ENCODE data around the gene LTBP1.

The LTBP1 gene

GRCh38 chr2:33122726-33123125 lies 176.0 kb downstream of the LTBP1 start:
- no peak for DNase-seq

- no peak for DNase-seq
Measured at GRCh38 chr2:33123216-33123615, 176.5 kb downstream of the LTBP1 start.

GRCh38 chr2:33126552-33126951 lies 179.8 kb downstream of the LTBP1 start:
- DNase-seq: no peak

GRCh38 chr2:33126958-33127357 lies 180.2 kb downstream of the LTBP1 start:
- DNase-seq: no peak

- DNase-seq: no peak
Measured at GRCh38 chr2:33129263-33130053, 182.7 kb downstream of the LTBP1 start.

- DNase-seq: no peak
Measured at GRCh38 chr2:33130054-33130447, 183.3 kb downstream of the LTBP1 start.

GRCh38 chr2:33130544-33130943 lies 183.8 kb downstream of the LTBP1 start:
- no peak for DNase-seq

- DNase-seq: no peak
Measured at GRCh38 chr2:33131111-33131510, 184.4 kb downstream of the LTBP1 start.

- no peak for DNase-seq
Measured at GRCh38 chr2:33131749-33132148, 185.0 kb downstream of the LTBP1 start.

- no peak for DNase-seq
Measured at GRCh38 chr2:33133454-33133952, 186.8 kb downstream of the LTBP1 start.

GRCh38 chr2:33134086-33134771 lies 187.5 kb downstream of the LTBP1 start:
- no peak for DNase-seq

- DNase-seq: no peak
Measured at GRCh38 chr2:33134791-33135560, 188.2 kb downstream of the LTBP1 start.

- DNase-seq: no peak
Measured at GRCh38 chr2:33135645-33136044, 188.9 kb downstream of the LTBP1 start.

- no peak for DNase-seq
Measured at GRCh38 chr2:33136056-33136455, 189.3 kb downstream of the LTBP1 start.

- DNase-seq: no peak
Measured at GRCh38 chr2:33136566-33136965, 189.8 kb downstream of the LTBP1 start.

GRCh38 chr2:33137331-33137730 lies 190.6 kb downstream of the LTBP1 start:
- DNase-seq: no peak

GRCh38 chr2:33139949-33140348 lies 193.2 kb downstream of the LTBP1 start:
- DNase-seq: no peak

GRCh38 chr2:33141476-33141875 lies 194.7 kb downstream of the LTBP1 start:
- DNase-seq: no peak

- DNase-seq: no peak
Measured at GRCh38 chr2:33142810-33143209, 196.1 kb downstream of the LTBP1 start.

- DNase-seq: no peak
Measured at GRCh38 chr2:33144243-33144642, 197.5 kb downstream of the LTBP1 start.

GRCh38 chr2:33145459-33145858 lies 198.7 kb downstream of the LTBP1 start:
- no peak for DNase-seq

- DNase-seq: no peak
Measured at GRCh38 chr2:33146102-33146501, 199.3 kb downstream of the LTBP1 start.

GRCh38 chr2:33153008-33153407 lies 206.3 kb downstream of the LTBP1 start:
- DNase-seq: no peak

Data from NCI-H146 (cell line).